ENCODE data around the gene MTURN.
"Not testable (repeated sequence)": the region's sequence is repeated elsewhere in the genome, so short reads cannot be mapped to it uniquely, and the experiment has no call there.

MTURN gene

GRCh38 chr7:30181736-30182522 lies 47.1 kb downstream of the MTURN start:
- no peak for DNase-seq

GRCh38 chr7:30182814-30183213 lies 48.0 kb downstream of the MTURN start:
- no peak for DNase-seq

GRCh38 chr7:30183749-30184369 lies 49.1 kb downstream of the MTURN start:
- no peak for DNase-seq

GRCh38 chr7:30184791-30185487 lies 50.2 kb downstream of the MTURN start:
- DNase-seq: no peak

GRCh38 chr7:30185496-30185895 lies 50.7 kb downstream of the MTURN start:
- no peak for DNase-seq

GRCh38 chr7:30186725-30187124 lies 51.9 kb downstream of the MTURN start:
- no peak for DNase-seq

- no peak for DNase-seq
Observed at GRCh38 chr7:30187513-30187912, 52.7 kb downstream of the MTURN start.

GRCh38 chr7:30188381-30188780 lies 53.6 kb downstream of the MTURN start:
- DNase-seq: not testable (repeated sequence)

- DNase-seq: no peak
Observed at GRCh38 chr7:30188811-30189210, 54.0 kb downstream of the MTURN start.

GRCh38 chr7:30191809-30192208 lies 57.0 kb downstream of the MTURN start:
- DNase-seq: no peak

- no peak for DNase-seq
Observed at GRCh38 chr7:30193336-30193943, 58.7 kb downstream of the MTURN start.

GRCh38 chr7:30196408-30196807 lies 61.6 kb downstream of the MTURN start:
- DNase-seq: no peak

GRCh38 chr7:30197438-30197837 lies 62.7 kb downstream of the MTURN start:
- no peak for DNase-seq

GRCh38 chr7:30199271-30199670 lies 64.5 kb downstream of the MTURN start:
- no peak for DNase-seq

GRCh38 chr7:30200591-30200990 lies 65.8 kb downstream of the MTURN start:
- no peak for DNase-seq

- DNase-seq: no peak
Observed at GRCh38 chr7:30201161-30201666, 66.4 kb downstream of the MTURN start.

GRCh38 chr7:30201921-30202320 lies 67.1 kb downstream of the MTURN start:
- no peak for DNase-seq

- DNase-seq: no peak
Observed at GRCh38 chr7:30202671-30203070, 67.9 kb downstream of the MTURN start.

GRCh38 chr7:30206491-30206890 lies 71.7 kb downstream of the MTURN start:
- peak; percentile 55 for DNase-seq

- DNase-seq: no peak
Observed at GRCh38 chr7:30206942-30207341, 72.2 kb downstream of the MTURN start.

- DNase-seq: no peak
Observed at GRCh38 chr7:30207376-30207775, 72.6 kb downstream of the MTURN start.

- DNase-seq: no peak
Observed at GRCh38 chr7:30209951-30210350, 75.2 kb downstream of the MTURN start.
